Immature natural killer cell (primary cell): Measurements from ENCODE around the gene MKRN2OS. TPM values are rescaled to one million over a fixed set of nuclear protein-coding genes. Genes with fewer than 3 reads are reported as not detected.
A peak's percentile ranks its signal among the peaks of the same experiment; 100 is the strongest.

Source experiments
- DNase-seq, 3 donors: peaks; one replicate each; pipeline ENCODE4 v3.0.0; 2022; ENCODE audit warnings: mixed read lengths in 1 of 3
- H3K27ac Mint-ChIP-seq, 6 donors: one replicate each; pipeline ENCODE4 v1.8.0; 2020; ENCODE audit warnings: mixed read lengths in 6 of 6, mild to moderate bottlenecking in 5 of 6, inconsistent platforms in 4 of 6, moderate library complexity in 3 of 6
- H3K27me3 Mint-ChIP-seq, 3 donors: one replicate each; pipeline ENCODE4 v1.8.0; 2020 to 2021; ENCODE audit warnings: low read depth in 3 of 3, mild to moderate bottlenecking in 3 of 3, mixed read lengths in 3 of 3, moderate library complexity in 3 of 3, inconsistent platforms in 1 of 3
- H3K36me3 Mint-ChIP-seq, 3 donors: one replicate each; pipeline ENCODE4 v1.8.0; 2020; ENCODE audit warnings: mixed read lengths in 3 of 3, inconsistent platforms in 2 of 3, mild to moderate bottlenecking in 2 of 3
- H3K4me1 Mint-ChIP-seq, 2 donors: one replicate each; pipeline ENCODE4 v1.8.0; 2020; ENCODE audit warnings: inconsistent platforms in 2 of 2, mild to moderate bottlenecking in 2 of 2, mixed read lengths in 2 of 2, moderate library complexity in 1 of 2
- H3K4me3 Mint-ChIP-seq, 5 donors: one replicate each; pipeline ENCODE4 v1.8.0; 2020; ENCODE audit warnings: mild to moderate bottlenecking in 5 of 5, mixed read lengths in 5 of 5, inconsistent platforms in 3 of 5, moderate library complexity in 3 of 5
- H3K9me3 Mint-ChIP-seq, 6 donors: one replicate each; pipeline ENCODE4 v1.8.0; 2020; ENCODE audit warnings: mild to moderate bottlenecking in 6 of 6, mixed read lengths in 6 of 6, inconsistent platforms in 4 of 6, moderate library complexity in 3 of 6
- polyA plus RNA-seq, 3 donors: library from polyadenylated mRNA; unstranded; fragments of 300-500 nt; fragmentation: Illumina TruSeq; gene quantifications; one replicate each; pipeline ENCODE4 v1.2.3, GENCODE V29; 2021

MKRN2OS gene, protein sequence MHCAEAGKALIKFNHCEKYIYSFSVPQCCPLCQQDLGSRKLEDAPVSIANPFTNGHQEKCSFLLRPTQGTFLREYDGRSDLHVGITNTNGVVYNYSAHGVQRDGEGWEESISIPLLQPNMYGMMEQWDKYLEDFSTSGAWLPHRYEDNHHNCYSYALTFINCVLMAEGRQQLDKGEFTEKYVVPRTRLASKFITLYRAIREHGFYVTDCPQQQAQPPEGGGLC
- not detected for polyA plus RNA-seq

DNA sequence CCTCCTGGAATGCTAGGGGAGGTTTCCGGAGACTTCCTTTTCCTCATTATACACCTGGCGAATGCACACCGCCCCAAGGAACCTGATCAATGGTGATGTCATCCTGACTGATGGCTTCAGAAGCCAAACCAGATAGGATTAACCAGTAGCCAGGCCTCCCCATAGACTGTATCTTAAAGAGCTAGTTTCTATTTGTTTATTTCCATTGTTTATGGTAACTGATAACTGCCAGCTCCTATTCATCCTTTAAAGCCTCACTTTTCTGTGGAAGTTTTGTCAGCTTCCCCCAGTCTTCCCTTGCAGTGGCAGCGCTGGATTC is at the start of gene MKRN2OS:
TSS of gene MKRN2OS (minus strand) at position 27 of the 319 bp plus-strand sequence. CDS start 35 bp downstream, outside the sequence.
- no peaks in the 10 kb centered on the region for H3K9me3 Mint-ChIP-seq
- H3K27ac Mint-ChIP-seq: no peak within 1 kb of the TSS
- H3K4me3 Mint-ChIP-seq: no peak within 1 kb of the TSS
- no peaks in the 10 kb centered on the region for H3K36me3 Mint-ChIP-seq
- no peaks in the 10 kb centered on the region for H3K4me1 Mint-ChIP-seq
- peaks cover 0 to 7% (median 6%) of the 10 kb centered on the region in 3 donors for H3K27me3 Mint-ChIP-seq
- DNase-seq: no peak

DNA sequence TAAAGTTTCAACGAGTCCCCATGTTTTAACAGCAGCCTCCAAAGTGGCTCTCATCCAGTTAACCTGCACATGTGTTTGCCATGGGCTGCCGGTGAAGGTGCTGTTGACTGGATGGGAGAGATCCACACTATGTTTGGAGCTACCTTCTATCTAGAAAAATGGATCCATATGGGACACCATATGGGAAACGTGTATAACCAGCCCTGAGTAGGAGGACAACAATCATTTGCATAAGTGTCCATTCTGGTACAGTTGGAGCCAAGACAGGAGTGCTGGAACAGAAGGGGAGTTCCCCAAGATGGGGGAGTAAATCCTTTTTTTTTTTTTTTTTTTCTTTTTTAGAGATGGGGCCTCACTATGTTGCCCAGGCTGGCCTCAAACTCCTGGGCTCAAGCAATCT is 48.2 kb upstream of the MKRN2OS start:
- Mint-ChIP-seq H3K9me3 (no peaks in the 10 kb centered on the region), H3K4me1 (peaks cover 0 to 5% of the 10 kb centered on the region in 2 donors), H3K27me3 (no peaks in the 10 kb centered on the region), H3K27ac (peak overlapping the region in 3 of 6 donors; percentile 43 to 61 (median 46)), H3K4me3 (no peak overlapping the region), H3K36me3 (peaks cover 13 to 51% (median 18%) of the 10 kb centered on the region in 3 donors)
- DNase-seq: no peak

DNA sequence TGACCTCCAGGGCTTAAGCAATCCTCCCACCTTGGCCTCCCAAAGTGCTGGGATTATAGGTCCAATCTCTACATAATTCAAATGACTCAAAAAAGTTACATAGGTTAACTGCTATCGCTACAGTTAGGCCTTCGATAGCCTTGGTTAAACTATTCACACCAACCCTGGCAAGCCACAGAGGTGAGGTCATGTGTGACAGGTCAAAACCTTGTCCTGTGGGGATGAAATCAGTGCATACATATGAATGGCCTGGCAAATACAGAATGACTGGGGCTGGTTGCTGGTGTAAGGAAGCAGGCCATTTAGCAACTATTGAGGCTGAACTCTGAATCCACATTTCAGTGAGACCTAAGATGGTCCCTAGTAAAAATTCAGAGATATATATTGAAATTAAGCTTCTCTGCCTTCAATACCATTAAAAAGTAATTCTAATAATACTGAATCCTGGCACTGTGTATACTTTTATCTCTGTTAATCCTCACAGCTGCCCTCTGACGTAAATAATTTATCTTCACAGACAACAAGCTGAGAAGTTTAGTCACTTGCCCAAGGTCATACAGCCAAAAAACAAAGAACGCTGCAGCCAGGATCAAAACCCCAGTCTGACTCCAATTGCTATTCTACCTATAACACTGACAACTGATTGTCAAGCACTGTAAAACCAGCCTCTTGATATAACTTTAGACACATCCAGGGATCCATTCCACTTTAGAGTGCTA is 46.9 kb upstream of the MKRN2OS start:
- H3K9me3 Mint-ChIP-seq: no peaks in the 10 kb centered on the region
- H3K36me3 Mint-ChIP-seq: peaks cover 13 to 49% (median 18%) of the 10 kb centered on the region in 3 donors
- no peak overlapping the region for H3K4me3 Mint-ChIP-seq
- no peak for DNase-seq
- peak overlapping the region in 3 of 6 donors; percentile 40 to 53 (median 42) for H3K27ac Mint-ChIP-seq
- H3K27me3 Mint-ChIP-seq: no peaks in the 10 kb centered on the region
- peaks cover 0 to 5% of the 10 kb centered on the region in 2 donors for H3K4me1 Mint-ChIP-seq

DNA sequence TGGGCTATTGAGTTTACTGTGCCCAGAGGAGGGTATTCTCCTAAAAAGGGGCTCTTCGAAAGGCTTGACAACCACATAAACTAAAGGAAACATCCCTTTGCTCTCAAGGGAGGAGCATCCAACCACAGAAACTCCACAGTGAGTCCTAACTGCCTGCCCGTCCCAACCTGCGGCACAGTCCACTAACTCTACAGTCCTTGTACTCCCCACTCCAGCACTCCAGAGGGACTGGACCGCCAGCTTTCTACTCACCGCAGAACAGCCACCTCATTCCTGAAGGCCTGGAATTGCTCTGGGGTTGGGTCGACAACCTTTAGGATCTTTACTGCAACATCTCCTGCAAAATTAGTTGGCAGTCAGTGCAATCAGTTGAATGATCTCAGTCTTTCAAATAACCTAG is 46.2 kb upstream of the MKRN2OS start:
- Mint-ChIP-seq H3K27me3 (no peaks in the 10 kb centered on the region), H3K4me3 (no peak overlapping the region), H3K36me3 (peaks cover 13 to 45% (median 18%) of the 10 kb centered on the region in 3 donors), H3K9me3 (no peaks in the 10 kb centered on the region), H3K4me1 (peaks cover 0 to 5% of the 10 kb centered on the region in 2 donors), H3K27ac (peak overlapping the region in 2 of 6 donors; percentile 40 to 42)
- no peak for DNase-seq

DNA sequence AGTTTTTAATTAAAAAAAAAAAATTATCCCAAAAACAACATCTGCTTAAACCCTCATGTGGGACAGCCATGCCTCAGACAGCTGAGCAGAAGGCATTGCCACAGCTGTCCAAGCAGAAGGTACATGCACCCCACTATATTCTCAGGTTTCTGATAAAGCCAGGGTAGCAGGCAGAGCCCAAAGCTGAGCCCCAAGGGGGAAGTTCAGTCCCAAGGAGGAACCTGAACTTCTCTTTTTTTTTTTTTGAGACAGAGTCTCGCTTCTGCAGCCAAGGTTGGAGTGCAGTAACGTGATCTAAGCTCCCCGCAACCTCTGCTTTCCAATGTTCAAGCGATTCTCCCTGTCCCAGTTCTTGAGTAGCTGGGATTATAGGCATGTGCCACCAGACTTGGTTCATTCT is 44.8 kb upstream of the MKRN2OS start:
- Mint-ChIP-seq H3K27me3 (no peaks in the 10 kb centered on the region), H3K27ac (no peak overlapping the region), H3K4me3 (no peak overlapping the region), H3K4me1 (peaks cover 0 to 5% of the 10 kb centered on the region in 2 donors), H3K9me3 (no peaks in the 10 kb centered on the region), H3K36me3 (peaks cover 9 to 48% (median 18%) of the 10 kb centered on the region in 3 donors)
- DNase-seq: no peak

DNA sequence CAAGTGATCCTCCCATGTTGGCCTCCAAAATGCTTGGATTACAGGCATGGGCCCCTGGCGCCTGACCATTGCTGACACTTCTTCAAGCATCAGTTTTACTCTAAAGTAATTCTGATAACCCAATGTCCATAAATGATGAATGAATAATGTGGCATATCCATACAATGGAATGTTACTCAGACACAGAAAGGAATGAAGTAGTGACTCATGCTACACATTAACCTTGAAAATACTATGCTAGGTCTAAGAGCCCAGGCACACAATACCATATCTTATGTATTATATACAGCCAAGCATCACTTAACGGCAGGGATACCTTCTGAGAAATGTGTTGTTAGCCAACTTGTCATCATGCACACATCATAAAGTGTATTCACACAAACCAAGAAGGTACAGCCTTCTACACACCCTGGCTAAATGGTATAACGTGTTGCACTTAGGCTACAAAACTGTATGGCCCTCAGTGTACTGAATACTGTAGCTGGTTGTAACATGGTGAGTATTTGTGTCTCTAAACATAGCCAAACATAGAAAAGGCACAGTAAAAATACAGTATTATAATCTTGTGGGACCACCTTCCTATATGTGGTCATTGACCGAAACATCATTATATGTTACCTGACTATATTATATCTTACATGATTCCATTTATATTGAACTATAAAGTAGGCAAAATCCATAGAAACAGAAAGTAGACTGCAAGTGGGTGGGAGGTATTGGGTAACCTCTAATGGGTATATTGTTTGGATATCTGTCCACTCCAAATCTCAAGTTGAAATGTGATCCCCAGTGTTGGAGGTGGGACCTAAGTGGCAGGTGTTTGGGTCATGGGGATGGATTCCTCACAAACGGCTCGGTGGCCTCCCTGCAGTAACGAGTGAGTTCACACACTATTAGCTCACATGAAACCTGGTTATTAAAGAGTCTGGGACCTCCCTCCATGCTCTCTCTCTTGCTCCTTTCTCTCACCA is 43.0 kb upstream of the MKRN2OS start:
- Mint-ChIP-seq H3K9me3 (no peaks in the 10 kb centered on the region), H3K27me3 (peaks cover 0 to 1% (median 0%) of the 10 kb centered on the region in 3 donors), H3K4me1 (peaks cover 0 to under 1% of the 10 kb centered on the region in 2 donors), H3K36me3 (peaks cover 13 to 41% (median 19%) of the 10 kb centered on the region in 3 donors), H3K4me3 (no peak overlapping the region), H3K27ac (peak overlapping the region in 2 of 6 donors; percentile 16 to 48)
- DNase-seq: no peak

DNA sequence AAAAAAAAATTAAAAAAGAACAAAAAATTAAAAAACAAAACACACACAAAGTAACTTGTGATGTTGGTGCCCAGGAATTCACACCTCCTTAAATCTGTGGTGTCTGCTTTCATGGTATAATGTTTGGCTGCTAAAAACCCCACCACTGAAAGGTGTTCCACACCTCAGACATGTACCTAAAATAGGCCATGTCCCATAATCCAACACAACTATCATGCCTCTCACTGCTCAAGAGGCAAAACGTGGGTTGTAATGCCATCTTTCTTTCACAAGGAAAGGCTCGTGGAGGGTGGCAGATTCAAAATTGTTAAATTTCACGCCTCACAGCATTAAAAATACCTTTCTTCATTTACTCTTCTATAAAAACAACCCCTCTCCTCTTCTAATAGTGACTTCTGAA is 41.1 kb upstream of the MKRN2OS start:
- Mint-ChIP-seq H3K27me3 (peaks cover 0 to 2% (median 1%) of the 10 kb centered on the region in 3 donors), H3K36me3 (peaks cover 19 to 37% (median 23%) of the 10 kb centered on the region in 3 donors), H3K27ac (peak overlapping the region in 1 of 6 donors; percentile 22), H3K9me3 (no peaks in the 10 kb centered on the region), H3K4me3 (no peak overlapping the region), H3K4me1 (no peaks in the 10 kb centered on the region)
- no peak for DNase-seq

DNA sequence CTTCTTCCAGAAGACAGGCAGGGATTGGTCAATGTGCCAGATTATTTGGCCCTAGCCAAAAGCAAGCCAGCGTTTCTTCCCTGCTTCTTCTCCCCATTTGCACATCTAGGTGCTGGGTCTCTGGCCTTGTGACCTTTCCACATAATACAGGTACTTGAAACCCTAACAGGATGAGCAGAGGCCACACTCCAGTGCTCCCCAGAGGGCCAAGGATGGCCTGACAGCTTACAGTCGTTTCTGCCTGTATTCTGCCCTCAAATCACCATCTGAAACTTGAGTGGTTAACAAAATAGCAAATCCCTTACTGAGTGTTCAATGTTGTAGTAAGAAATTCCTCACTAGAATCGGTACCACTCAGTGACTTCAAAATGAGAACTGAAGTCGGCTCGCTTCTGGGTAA is 40.7 kb upstream of the MKRN2OS start:
- H3K36me3 Mint-ChIP-seq: peaks cover 19 to 39% (median 25%) of the 10 kb centered on the region in 3 donors
- no peak overlapping the region for H3K4me3 Mint-ChIP-seq
- H3K27ac Mint-ChIP-seq: peak overlapping the region in 2 of 6 donors; percentile 22 to 64
- H3K9me3 Mint-ChIP-seq: no peaks in the 10 kb centered on the region
- DNase-seq: no peak
- H3K4me1 Mint-ChIP-seq: no peaks in the 10 kb centered on the region
- peaks cover 1 to 6% (median 1%) of the 10 kb centered on the region in 3 donors for H3K27me3 Mint-ChIP-seq

DNA sequence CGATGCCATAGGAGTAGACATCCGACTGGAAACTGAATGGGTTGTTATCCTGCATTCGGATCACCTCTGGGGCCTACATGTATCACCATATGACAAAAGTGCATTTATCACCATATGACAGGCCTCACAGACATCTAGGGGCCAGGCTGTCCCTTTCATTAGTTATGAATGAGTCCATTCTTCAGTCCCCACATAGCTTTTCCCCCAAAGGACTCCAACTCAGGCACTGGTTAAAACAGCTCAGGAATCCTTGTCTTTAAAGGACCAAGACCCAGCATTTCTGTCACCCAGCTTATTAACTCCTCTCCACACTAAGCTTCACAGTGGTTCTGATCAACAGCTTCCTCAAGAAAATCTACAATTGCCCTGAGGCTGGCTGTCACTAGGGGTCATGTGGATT is 39.9 kb upstream of the MKRN2OS start:
- Mint-ChIP-seq H3K36me3 (peaks cover 19 to 38% (median 28%) of the 10 kb centered on the region in 3 donors), H3K9me3 (no peaks in the 10 kb centered on the region), H3K4me1 (no peaks in the 10 kb centered on the region), H3K4me3 (no peak overlapping the region), H3K27me3 (peaks cover 1 to 7% (median 3%) of the 10 kb centered on the region in 3 donors), H3K27ac (peak overlapping the region in 5 of 6 donors; percentile 7 to 53 (median 49))
- DNase-seq: no peak

DNA sequence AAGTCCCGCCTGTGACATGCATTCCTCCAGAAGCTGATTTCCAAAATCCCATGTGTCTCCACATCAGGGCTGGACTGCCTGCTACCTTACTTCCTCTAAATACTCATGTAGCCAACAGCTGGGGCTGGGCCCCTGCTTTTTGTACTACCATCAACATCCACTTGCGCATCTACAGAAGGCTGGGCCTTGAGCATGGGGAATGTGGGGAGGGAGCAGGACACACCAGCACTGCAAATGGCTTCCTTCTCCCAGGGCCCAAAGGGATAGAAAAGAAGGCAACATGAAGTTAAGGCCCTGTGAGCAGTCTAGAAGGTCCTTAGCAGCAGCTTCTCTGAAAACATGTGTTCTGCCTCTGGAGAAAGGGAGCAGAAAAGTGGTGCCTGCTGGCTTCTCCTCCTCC is 38.8 kb upstream of the MKRN2OS start:
- no peak overlapping the region for H3K4me3 Mint-ChIP-seq
- peaks cover 3 to 7% (median 3%) of the 10 kb centered on the region in 3 donors for H3K27me3 Mint-ChIP-seq
- peaks cover 20 to 42% (median 26%) of the 10 kb centered on the region in 3 donors for H3K36me3 Mint-ChIP-seq
- peaks cover 0 to 9% of the 10 kb centered on the region in 2 donors for H3K4me1 Mint-ChIP-seq
- no peak for DNase-seq
- peak overlapping the region in 1 of 6 donors; percentile 55 for H3K27ac Mint-ChIP-seq
- H3K9me3 Mint-ChIP-seq: no peaks in the 10 kb centered on the region

DNA sequence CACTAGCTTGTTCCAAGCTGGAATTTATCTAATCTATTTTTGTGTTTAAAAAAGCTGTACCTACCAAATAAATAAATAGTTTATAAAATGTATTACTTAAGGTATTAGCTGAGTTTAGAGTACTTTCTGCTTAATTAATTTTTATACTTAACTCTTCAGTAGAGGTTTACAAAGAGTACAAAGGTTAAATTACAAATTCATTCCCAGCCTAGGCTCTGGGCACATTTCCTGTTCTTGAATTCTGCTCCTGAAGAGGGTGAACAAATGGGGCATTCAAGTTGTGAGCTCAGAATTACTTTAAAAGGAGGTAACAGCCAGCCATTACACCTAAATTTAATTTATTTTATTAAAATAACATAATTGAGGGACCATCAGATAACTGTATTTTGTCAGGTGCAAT is 38.0 kb upstream of the MKRN2OS start:
- peaks cover 3 to 7% (median 3%) of the 10 kb centered on the region in 3 donors for H3K27me3 Mint-ChIP-seq
- DNase-seq: no peak
- no peak overlapping the region for H3K4me3 Mint-ChIP-seq
- no peak overlapping the region for H3K27ac Mint-ChIP-seq
- H3K36me3 Mint-ChIP-seq: peaks cover 22 to 44% (median 22%) of the 10 kb centered on the region in 3 donors
- no peaks in the 10 kb centered on the region for H3K9me3 Mint-ChIP-seq
- H3K4me1 Mint-ChIP-seq: peaks cover 0 to 9% of the 10 kb centered on the region in 2 donors

DNA sequence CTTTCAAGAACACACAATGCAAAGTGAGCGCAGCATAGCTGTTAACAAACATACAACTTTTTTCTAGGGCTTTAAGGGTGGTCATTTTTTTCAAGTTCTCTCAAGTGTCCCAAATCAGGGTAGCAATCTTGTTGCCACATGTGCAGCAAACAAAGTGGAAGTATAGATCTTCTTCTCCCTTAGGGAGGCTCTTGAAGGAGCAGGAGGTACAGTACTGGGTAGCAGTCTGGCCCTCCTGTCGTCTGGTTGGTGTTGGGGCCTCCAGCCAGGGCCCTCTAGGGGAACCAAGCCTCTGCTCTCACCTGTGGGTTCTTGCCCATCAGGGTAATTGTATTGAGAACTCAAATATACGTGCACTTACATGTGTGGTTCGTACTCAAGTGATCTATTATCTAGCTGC is 37.4 kb upstream of the MKRN2OS start:
- H3K4me3 Mint-ChIP-seq: no peak overlapping the region
- peaks cover 0 to 9% of the 10 kb centered on the region in 2 donors for H3K4me1 Mint-ChIP-seq
- no peak overlapping the region for H3K27ac Mint-ChIP-seq
- H3K9me3 Mint-ChIP-seq: no peaks in the 10 kb centered on the region
- no peak for DNase-seq
- peaks cover 3 to 7% (median 3%) of the 10 kb centered on the region in 3 donors for H3K27me3 Mint-ChIP-seq
- H3K36me3 Mint-ChIP-seq: peaks cover 22 to 47% (median 22%) of the 10 kb centered on the region in 3 donors

DNA sequence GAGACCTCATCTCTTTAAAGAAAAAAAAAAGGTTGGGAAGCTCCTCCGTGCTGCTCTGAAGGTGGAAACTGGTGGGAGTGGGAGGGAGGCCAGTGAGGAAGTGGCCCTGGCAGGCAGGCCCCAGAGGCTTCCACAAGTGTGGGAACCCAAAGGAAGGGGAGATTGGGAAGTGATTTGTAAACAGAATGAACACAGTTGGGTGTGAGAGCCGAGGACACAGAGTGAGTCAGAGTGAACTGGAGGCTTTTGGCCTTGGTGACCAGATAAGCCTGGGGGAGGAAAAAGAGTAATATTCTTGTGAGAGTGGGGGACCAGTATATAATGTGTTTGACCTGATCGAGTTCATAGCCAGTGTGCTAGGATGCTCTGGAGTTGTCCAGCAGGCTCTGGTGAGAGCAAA is 34.6 kb upstream of the MKRN2OS start:
- Mint-ChIP-seq H3K27me3 (peaks cover 3 to 8% (median 7%) of the 10 kb centered on the region in 3 donors), H3K27ac (peak overlapping the region in 5 of 6 donors; percentile 7 to 76 (median 54)), H3K4me1 (peaks cover 0 to 9% of the 10 kb centered on the region in 2 donors), H3K36me3 (peaks cover 35 to 58% (median 43%) of the 10 kb centered on the region in 3 donors), H3K4me3 (no peak overlapping the region), H3K9me3 (peaks cover 0 to 2% (median 0%) of the 10 kb centered on the region in 6 donors)
- DNase-seq: no peak
